Ascending aorta (tissue), 2 donors: ENCODE measurements around the gene FAM174C. TPM values are rescaled to one million over a fixed set of nuclear protein-coding genes. Genes with fewer than 3 reads are reported as not detected.

Experiments used
- DNase-seq, 2 donors: peaks; one replicate each; pipeline ENCODE4 v3.0.0-alpha.2; 2019; ENCODE audit warnings: low spot score in 2 of 2
- H3K27ac ChIP-seq, 2 donors: fragments of 200-600 bp; sonication (generic); one replicate each; pipeline ENCODE4 v1.5.1; 2016 to 2017; ENCODE audit warnings: mild to moderate bottlenecking in 1 of 2
- H3K27me3 ChIP-seq: fragments of 200-600 bp; sonication (generic); one replicate; pipeline ENCODE4 v1.5.1; 2017
- H3K36me3 ChIP-seq, 2 donors: fragments of 200-600 bp; sonication (generic); one replicate each; pipeline ENCODE4 v1.5.1; 2016
- H3K4me1 ChIP-seq, 2 donors: fragments of 200-600 bp; sonication (generic); one replicate each; pipeline ENCODE4 v1.5.1; 2016 to 2017; ENCODE audit warnings: mild to moderate bottlenecking in 1 of 2
- H3K4me3 ChIP-seq, 2 donors: fragments of 200-600 bp; sonication (generic); one replicate each; pipeline ENCODE4 v1.5.1; 2016 to 2017; ENCODE audit warnings: mild to moderate bottlenecking in 1 of 2
- H3K9me3 ChIP-seq, 2 donors: fragments of 200-600 bp; sonication (generic); one replicate each; pipeline ENCODE4 v1.5.1; 2016
- CTCF ChIP-seq, 3 experiments: fragments of 200-600 bp in 2 of 3; fragments of 450-650 bp in 1 of 3; sonication (generic) in 2 of 3; IDR thresholded peaks; one replicate each; pipeline ENCODE4 v1.5.1; 2016 to 2019; ENCODE audit warnings: antibody characterized with exemption in 3 of 3, mild to moderate bottlenecking in 1 of 3, moderate library complexity in 1 of 3
- intact Hi-C: fragments of 100-400 bp; cut with DNase I; formaldehyde crosslinking; loops from one replicate; pipeline ENCODE4 v1.15.1; 2023
- total RNA-seq: library from RNA; depleted of rRNA; stranded (reverse); fragments of >200 nt; gene quantifications from one replicate; pipeline ENCODE4 v1.1.0, GENCODE V29; 2016

Gene FAM174C
- total RNA-seq, 1 donor from 2014 or later, result 156 TPM

DNA sequence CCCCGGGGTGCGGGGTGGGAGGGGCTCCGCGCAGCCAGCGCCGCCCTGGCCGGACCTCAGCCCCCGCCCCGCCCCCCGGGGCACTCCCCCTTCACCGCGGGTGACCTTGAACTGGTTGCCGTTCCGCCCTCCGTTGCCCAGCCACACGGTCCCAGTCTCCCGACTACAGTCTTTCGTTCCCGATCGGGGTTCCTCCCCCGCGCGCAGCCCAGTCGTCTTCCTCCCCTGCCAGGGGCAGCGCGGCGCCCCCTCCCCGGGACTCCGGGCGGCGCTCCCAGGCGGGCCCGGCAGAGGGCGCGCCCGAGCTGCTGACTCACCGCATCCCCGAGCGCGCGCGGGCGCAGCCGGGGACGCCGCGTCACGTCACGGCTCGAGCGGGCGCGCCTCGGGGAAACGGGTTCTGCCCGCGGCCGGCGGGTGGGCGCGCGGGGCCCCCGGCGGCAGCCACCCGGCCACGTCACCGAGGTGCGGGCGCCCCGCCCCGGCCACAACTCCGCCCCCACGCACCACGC, 26.5 kb upstream of the FAM174C start:
- peak; percentile 72 to 99 (median 73) for TF ChIP-seq CTCF (IDR thresholded peaks at IDR 0.05)
- Histone ChIP-seq H3K36me3 (peaks cover 8 to 20% of the 10 kb centered on the region in 2 donors), H3K27me3 (no peaks in the 10 kb centered on the region), H3K4me3 (peak overlapping the region; percentile 67 to 95), H3K4me1 (peaks cover 31 to 44% of the 10 kb centered on the region in 2 donors), H3K9me3 (no peaks in the 10 kb centered on the region), H3K27ac (peak overlapping the region; percentile 92 to 99)
- DNase-seq, result peak in 1 of 2 donors; percentile 90
- intact Hi-C loops, result loop anchor here (1.0 to 10.0 kb wide), 3 partner anchors 17 to 324 kb away; partner anchors contain the start of genes ARID3A and CIRBP

- Histone ChIP-seq H3K27me3 (no peaks in the 10 kb centered on the region), H3K27ac (peak overlapping the region; percentile 94 to 99), H3K36me3 (peaks cover 14 to 26% of the 10 kb centered on the region in 2 donors), H3K4me1 (peaks cover 32 to 45% of the 10 kb centered on the region in 2 donors), H3K4me3 (peak overlapping the region; percentile 95), H3K9me3 (no peaks in the 10 kb centered on the region)
- intact Hi-C loops, result loop anchor here (1.0 to 10.0 kb wide), 2 partner anchors 20 to 325 kb away; partner anchors contain the start of genes ARID3A and CIRBP
- DNase-seq, result peak; percentile 91 to 98
- TF ChIP-seq CTCF (IDR thresholded peaks at IDR 0.05), result no peak
Observed at GRCh38 chr19:1249298-1249989, 25.9 kb upstream of the FAM174C start.

DNA sequence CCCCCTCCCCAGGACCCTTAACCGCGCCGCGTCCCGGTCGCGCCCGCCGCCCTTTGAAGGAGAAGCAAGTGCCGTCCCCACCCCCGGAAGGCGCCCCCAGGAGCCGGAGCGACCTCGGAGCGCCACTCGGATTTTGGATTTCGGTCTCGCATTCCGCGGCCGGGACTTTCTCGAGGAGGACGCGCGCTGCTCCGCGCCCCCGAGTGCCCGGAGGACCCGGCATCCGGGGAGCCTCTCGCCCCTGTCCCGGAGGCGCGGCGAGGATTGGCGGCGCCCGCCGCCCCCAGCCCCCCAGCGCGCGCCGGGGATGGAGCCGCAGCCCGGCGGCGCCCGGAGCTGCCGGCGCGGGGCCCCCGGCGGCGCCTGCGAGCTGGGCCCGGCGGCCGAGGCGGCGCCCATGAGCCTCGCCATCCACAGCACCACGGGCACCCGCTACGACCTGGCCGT, 25.3 kb upstream of the FAM174C start:
- no peaks in the 10 kb centered on the region for H3K27me3 ChIP-seq
- no peaks in the 10 kb centered on the region for H3K9me3 ChIP-seq
- H3K36me3 ChIP-seq, result peaks cover 20 to 31% of the 10 kb centered on the region in 2 donors
- no peak for DNase-seq
- intact Hi-C loops, result loop anchor here (1.0 to 10.0 kb wide), 2 partner anchors 19 to 325 kb away; partner anchors contain the start of genes ARID3A and CIRBP
- peak overlapping the region; percentile 95 for H3K4me3 ChIP-seq
- peaks cover 28 to 45% of the 10 kb centered on the region in 2 donors for H3K4me1 ChIP-seq
- peak overlapping the region; percentile 94 to 98 for H3K27ac ChIP-seq
- no peak for TF ChIP-seq CTCF (IDR thresholded peaks at IDR 0.05)

- H3K4me1 ChIP-seq, result peaks cover 28 to 45% of the 10 kb centered on the region in 2 donors
- no peak for DNase-seq
- intact Hi-C loops, result no loop called here
- no peak for TF ChIP-seq CTCF (IDR thresholded peaks at IDR 0.05)
- no peaks in the 10 kb centered on the region for H3K27me3 ChIP-seq
- H3K27ac ChIP-seq, result peak overlapping the region; percentile 94 to 98
- peak overlapping the region; percentile 95 for H3K4me3 ChIP-seq
- H3K36me3 ChIP-seq, result peaks cover 26 to 38% of the 10 kb centered on the region in 2 donors
- no peaks in the 10 kb centered on the region for H3K9me3 ChIP-seq
Observed at GRCh38 chr19:1250437-1251260, 24.7 kb upstream of the FAM174C start.
